GM20431 (cell line): ENCODE measurements around the gene PNN.
"Not testable (repeated sequence)": the region's sequence is repeated elsewhere in the genome, so short reads cannot be mapped to it uniquely, and the experiment has no call there.

Source experiments
- in situ Hi-C: fragments of 300-500 bp; cut with MseI, MboI; formaldehyde crosslinking; loops from one replicate; pipeline ENCODE4 v1.15.0; 2020; ENCODE audit warnings: low sequenced_read_pairs; ENCODE audit not compliant: unreplicated experiment

The PNN gene

GRCh38 chr14:39228509-39229221 lies 53.6 kb downstream of the PNN start:
- in situ Hi-C loops: no loop called here

- in situ Hi-C loops: no loop called here
Measured at GRCh38 chr14:39229222-39229543, 54.1 kb downstream of the PNN start.

GRCh38 chr14:39229601-39230110 lies 54.6 kb downstream of the PNN start:
- in situ Hi-C loops: no loop called here

- in situ Hi-C loops: no loop called here
Measured at GRCh38 chr14:39230416-39231035, 55.5 kb downstream of the PNN start.

- in situ Hi-C loops: not testable (repeated sequence)
Measured at GRCh38 chr14:39231751-39232553, 56.9 kb downstream of the PNN start.
